HG02588 (cell line): ENCODE results near the gene ZNF669.
A peak's percentile ranks its signal among the peaks of the same experiment; 100 is the strongest.
"Not testable (repeated sequence)": the region's sequence is repeated elsewhere in the genome, so short reads cannot be mapped to it uniquely, and the experiment has no call there.

ENCODE experiments used
- ATAC-seq: cut with Tn5 transposase; IDR thresholded peaks from one replicate; pipeline ENCODE4 v1.9.1; 2021; ENCODE audit warnings: mild to moderate bottlenecking, moderate library complexity; ENCODE audit not compliant: unreplicated experiment

ZNF669 gene

GRCh38 chr1:247103859-247104591, at the start of gene ZNF669:
Gene ZNF669, minus strand, starts transcription at chr1:247104356. Its CDS starts 157 bp downstream, at chr1:247104199.
- peak; percentile 99 for ATAC-seq

DNA sequence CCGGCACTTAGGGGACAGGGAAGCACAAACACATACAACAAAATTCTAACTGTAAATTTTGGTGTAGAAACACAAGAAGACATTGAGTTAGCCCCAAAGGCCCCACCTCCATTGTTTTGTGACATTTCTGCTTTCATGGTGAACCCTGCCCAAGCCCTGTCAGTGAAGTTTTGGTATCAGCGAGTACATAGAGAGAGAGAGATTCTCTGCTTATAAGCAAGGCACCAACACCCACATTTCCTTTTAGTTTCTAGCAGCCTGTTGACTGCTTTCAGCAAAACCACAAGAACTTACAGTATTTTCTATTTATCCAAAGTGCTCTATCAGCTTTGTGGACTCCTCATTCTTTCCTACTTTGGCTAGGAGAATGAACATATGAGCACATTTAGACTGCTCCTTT, 43.6 kb upstream of the ZNF669 start:
- no peak for ATAC-seq

DNA sequence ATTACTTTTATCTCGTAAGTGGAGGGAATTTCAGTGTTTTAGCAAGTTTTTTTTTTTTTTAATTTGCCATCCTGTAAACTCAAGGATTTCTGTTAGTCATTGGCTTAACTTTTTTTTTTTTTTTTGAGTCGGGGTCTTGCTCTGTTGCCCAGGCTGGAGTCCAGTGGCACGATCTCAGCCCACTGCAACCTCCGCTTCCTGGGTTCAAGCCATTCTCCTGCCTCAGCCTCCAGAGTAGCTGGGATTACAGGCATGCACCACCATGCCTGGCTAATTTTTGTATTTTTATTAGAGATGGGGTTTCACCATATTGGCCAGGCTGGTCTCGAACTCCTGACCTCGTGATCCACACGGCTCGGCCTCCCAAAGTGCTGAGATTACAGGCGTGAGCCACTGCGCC, 43.0 kb upstream of the ZNF669 start:
- ATAC-seq: not testable (repeated sequence)

GRCh38 chr1:247146671-247147070, 42.5 kb upstream of the ZNF669 start:
- no peak for ATAC-seq

DNA sequence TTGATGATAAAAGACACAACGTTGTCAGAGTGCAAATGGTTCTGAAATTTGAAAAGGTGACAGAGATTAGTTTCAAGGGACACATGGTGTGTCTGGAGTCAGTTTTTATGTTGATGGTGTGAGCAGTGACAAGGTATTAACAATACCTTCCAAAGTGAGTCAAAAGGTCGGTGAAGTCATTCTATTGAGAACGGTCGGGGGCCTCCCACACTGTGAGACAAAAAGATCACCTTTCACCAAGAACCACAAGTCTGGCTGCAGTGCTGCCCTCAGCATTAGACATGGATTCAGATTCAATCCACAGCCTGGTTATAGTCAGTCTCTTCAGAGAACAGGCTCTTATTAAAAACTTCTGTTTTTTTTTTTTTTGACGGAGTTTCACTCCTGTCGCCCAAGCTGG, 41.1 kb upstream of the ZNF669 start:
- no peak for ATAC-seq

DNA sequence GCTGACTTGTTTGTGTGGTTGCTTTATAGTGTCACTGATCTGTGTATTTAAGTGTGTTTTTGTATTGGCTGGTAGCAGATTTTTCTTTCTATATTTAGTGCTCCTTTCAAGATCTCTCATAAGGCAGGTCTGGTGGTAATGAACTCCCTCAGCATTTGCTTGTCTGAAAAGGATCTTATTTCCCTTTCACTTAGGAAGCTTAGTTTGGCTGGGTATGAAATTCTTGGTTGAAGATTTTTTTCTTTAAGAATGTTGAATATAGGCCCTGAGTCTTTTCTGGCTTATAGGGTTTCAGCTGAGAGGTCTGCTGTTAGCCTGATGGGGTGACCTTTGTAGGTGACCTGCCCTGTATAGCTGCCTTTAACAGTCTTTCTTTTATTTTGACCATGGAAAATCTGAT, 35.4 kb upstream of the ZNF669 start:
- ATAC-seq: not testable (repeated sequence)

- no peak for ATAC-seq
Measured at GRCh38 chr1:247131236-247131635, 27.1 kb upstream of the ZNF669 start.

- not testable (repeated sequence) for ATAC-seq
Measured at GRCh38 chr1:247127519-247128282, 23.5 kb upstream of the ZNF669 start.

DNA sequence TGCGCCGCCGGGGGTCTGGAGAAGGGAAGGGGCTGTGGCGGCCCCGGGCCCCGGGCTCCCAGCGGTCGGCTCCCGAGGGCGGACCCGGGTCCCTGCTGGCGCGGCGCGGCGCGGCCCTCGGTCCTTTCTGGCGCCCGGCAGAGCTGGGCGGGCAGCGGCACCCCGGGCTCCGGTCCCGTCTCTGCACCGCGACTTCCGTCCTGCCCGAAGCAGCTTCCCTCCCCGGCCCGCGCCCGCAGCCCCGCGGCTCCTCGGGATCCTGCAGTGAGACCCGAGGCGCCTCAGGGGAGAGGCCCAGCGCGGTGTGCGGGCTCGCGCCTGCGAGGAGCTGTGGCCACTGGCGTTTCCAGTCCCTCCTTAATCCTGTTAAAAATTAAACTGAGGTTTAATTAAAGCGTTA, 22.4 kb upstream of the ZNF669 start:
- ATAC-seq: peak; percentile 59

GRCh38 chr1:247126166-247126565, 22.0 kb upstream of the ZNF669 start:
- ATAC-seq: peak; percentile 99

GRCh38 chr1:247121382-247121781, 17.2 kb upstream of the ZNF669 start:
- no peak for ATAC-seq

- ATAC-seq: not testable (repeated sequence)
Measured at GRCh38 chr1:247120408-247120668, 16.2 kb upstream of the ZNF669 start.

DNA sequence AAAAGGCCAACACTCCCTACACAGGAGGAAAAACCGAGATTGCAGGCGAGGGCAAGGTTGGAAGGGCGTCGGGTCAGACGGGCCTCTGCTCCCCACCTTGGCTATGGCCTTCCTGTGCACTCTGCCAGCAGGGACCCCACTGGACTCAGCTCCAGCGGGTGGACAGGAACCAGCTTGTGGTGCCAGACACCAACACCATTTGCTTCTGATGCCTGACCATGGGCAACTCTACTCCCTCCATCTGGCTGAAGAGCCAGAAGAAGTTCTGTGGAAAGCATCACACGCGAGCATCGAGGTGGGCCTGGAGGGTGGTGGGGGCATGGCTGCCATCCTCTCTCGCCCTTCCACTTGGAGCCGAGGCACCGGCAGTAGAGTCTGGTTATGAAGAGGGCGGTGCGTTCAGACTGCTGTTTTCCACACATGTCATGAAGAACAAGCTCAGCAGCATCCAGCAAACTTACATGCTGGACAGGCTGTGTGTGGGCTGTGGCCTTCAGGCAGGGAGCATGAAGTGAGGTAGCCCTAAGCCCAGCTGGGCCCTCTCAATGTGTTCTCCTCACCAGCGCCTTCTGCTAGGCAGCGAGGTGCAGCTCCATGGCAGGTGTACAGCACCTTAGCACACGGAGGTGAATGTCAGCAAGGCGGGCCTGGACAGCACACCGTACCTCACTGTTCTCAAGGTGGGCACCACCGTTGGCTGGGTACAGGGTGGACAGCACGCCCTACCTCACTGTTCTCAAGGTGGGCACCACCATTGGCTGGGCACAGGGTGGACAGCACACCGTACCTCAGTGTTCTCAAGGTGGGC, 15.6 kb upstream of the ZNF669 start:
- no peak for ATAC-seq

DNA sequence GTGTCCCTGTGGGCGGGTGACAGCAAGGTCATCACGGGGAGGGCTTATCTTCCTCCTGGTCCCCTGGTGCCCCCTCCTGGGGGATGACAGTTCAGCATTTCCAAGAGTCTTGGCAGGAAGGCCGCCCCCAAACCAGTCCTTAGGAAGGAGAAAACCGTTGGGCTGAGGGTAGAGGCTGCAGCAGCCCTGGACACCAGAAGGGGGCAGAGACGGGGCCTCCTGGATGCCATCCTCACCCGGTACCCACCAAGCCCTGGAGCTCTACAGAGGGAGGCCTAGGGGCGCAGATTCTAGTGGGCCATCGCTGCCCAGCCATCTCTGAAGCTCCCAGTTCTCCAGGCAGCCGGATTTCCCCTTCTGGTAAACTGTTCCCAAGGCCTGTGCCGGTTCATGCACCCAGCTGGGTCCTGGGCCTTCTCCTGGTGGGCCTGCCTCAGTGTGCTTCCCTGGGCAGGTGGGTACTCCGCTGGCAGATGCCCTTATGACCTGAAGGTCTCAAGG, 14.8 kb upstream of the ZNF669 start:
- ATAC-seq: no peak

GRCh38 chr1:247115545-247115944, 11.4 kb upstream of the ZNF669 start:
- ATAC-seq: no peak

- ATAC-seq: no peak
Measured at GRCh38 chr1:247115141-247115510, 11.0 kb upstream of the ZNF669 start.

- no peak for ATAC-seq
Measured at GRCh38 chr1:247114351-247115140, 10.4 kb upstream of the ZNF669 start.

DNA sequence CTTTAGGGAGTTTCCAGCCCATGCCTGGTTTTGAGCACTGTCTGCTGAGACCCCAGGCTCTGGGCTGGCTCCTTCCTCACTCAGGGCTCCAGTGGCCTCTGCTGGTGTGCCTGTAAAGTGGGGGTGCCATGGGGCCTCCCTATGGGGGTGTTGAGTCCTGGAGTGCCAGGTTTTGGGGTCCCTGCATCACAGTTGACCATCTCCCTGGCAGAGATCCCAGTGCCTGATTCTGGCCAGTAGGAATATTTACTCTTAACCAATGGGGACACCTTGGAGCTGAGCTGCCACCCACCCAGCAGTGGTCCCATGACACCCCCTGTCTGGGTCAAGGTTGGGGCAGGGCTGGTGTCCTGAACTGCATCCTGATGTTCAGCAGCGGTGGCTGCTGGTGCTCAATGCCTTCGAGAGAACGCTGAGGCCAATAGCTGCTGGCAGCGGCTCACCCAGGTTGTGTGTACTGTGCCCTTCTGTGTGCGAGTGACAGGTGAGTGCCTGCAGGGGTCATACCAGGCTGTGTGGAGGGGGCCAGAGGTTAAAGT, 9.6 kb upstream of the ZNF669 start:
- ATAC-seq: no peak

DNA sequence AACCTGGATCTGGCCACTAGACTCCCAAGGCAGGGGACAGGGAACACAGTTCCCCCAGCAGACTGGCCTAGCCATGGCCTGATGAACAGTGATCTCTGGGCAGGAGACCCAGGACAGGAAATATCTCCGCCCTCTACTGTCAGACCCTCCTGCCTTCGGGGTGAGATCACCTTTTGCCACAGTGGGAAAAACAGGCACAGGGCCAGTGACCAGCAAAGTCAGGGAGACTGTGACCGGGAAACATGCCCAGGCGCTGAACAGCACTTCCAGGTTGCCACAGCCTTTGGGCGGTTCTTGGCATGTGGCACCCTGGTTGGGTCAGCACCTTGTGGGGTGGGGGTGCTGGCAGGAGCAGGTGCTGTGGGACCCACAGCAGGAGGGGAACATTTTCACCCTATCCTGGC, 8.9 kb upstream of the ZNF669 start:
- no peak for ATAC-seq

GRCh38 chr1:247112479-247112781, 8.3 kb upstream of the ZNF669 start:
- no peak for ATAC-seq
